Activated B cell treated with CpG ODN at 0.5 μM for 24 hours (primary cell): Measurements from ENCODE around the gene CLK3. TPM values are rescaled to one million over a fixed set of nuclear protein-coding genes. Genes with fewer than 3 reads are reported as not detected.
"Not testable (repeated sequence)": the region's sequence is repeated elsewhere in the genome, so short reads cannot be mapped to it uniquely, and the experiment has no call there.

ENCODE experiments used
- ATAC-seq: fragments of 200-7000 bp; cut with Tn5 transposase; one replicate; pipeline ENCODE4 v1.10.0; 2021; ENCODE audit warnings: low read depth, mild to moderate bottlenecking, moderate library complexity
- CTCF ChIA-PET: fragments of 350-600 bp; sonication (Branson Sonifier 250); formaldehyde crosslinking; loops from one replicate; lab custom pipeline; 2021; ENCODE audit warnings: antibody characterized with exemption; lab: Charles Lee
- POLR2A ChIA-PET: fragments of 350-600 bp; sonication (Branson Sonifier 250); formaldehyde crosslinking; loops from one replicate; lab custom pipeline; 2021; ENCODE audit warnings: antibody characterized with exemption; lab: Charles Lee
- DNase-seq: peaks from one replicate; pipeline ENCODE4 v3.0.0; 2022
- H3K27ac Mint-ChIP-seq: one replicate; pipeline ENCODE4 v1.8.0; 2020; ENCODE audit warnings: mixed read lengths
- H3K27me3 Mint-ChIP-seq: one replicate; pipeline ENCODE4 v1.8.0; 2021; ENCODE audit warnings: mixed read lengths
- H3K36me3 Mint-ChIP-seq: one replicate; pipeline ENCODE4 v1.8.0; 2021; ENCODE audit warnings: low read depth, mixed read lengths
- H3K4me1 Mint-ChIP-seq: one replicate; pipeline ENCODE4 v1.8.0; 2021; ENCODE audit warnings: mixed read lengths
- H3K4me3 Mint-ChIP-seq: one replicate; pipeline ENCODE4 v1.8.0; 2020; ENCODE audit warnings: mild to moderate bottlenecking, mixed read lengths
- H3K9me3 Mint-ChIP-seq: one replicate; pipeline ENCODE4 v1.8.0; 2020; ENCODE audit warnings: mixed read lengths
- CTCF ChIP-seq: fragments of 200-600 bp; IDR thresholded peaks from one replicate; pipeline ENCODE4 v1.8.0; 2022; ENCODE audit warnings: antibody characterized with exemption, mild to moderate bottlenecking
- intact Hi-C: fragments of 100-400 bp; cut with micrococcal nuclease; formaldehyde crosslinking; loops from one replicate; pipeline ENCODE4 v1.15.1; 2024
- total RNA-seq: library from RNA; stranded (reverse); gene quantifications from 2 replicates; pipeline ENCODE4 v1.2.3, GENCODE V29; 2022

CLK3 gene
- total RNA-seq, 1 donor from 2014 or later = 116 TPM

GRCh38 chr15:74627766-74628165, 12.1 kb downstream of the CLK3 start:
- peak overlapping the region; percentile 60 for H3K4me3 Mint-ChIP-seq
- intact Hi-C loops = no loop called here
- ATAC-seq (no peak), DNase-seq (no peak)
- peaks cover 86% of the 10 kb centered on the region for H3K36me3 Mint-ChIP-seq
- no peaks in the 10 kb centered on the region for H3K9me3 Mint-ChIP-seq
- CTCF ChIA-PET = interaction anchor here (1.0 to 2.0 kb wide), 3 partner anchors 10 to 274 kb away, joined by 5 to 6 read pairs (median 5); no protein-coding TSS in a partner anchor
- no peaks in the 10 kb centered on the region for H3K27me3 Mint-ChIP-seq
- peaks cover 72% of the 10 kb centered on the region for H3K4me1 Mint-ChIP-seq
- TF ChIP-seq CTCF = no peak
- POLR2A ChIA-PET = interaction anchor here (1.1 to 2.5 kb wide), 2 partner anchors 11 to 161 kb away, joined by 3 to 22 read pairs; partner anchors contain the start of gene CLK3
- H3K27ac Mint-ChIP-seq = peak overlapping the region; percentile 89

DNA sequence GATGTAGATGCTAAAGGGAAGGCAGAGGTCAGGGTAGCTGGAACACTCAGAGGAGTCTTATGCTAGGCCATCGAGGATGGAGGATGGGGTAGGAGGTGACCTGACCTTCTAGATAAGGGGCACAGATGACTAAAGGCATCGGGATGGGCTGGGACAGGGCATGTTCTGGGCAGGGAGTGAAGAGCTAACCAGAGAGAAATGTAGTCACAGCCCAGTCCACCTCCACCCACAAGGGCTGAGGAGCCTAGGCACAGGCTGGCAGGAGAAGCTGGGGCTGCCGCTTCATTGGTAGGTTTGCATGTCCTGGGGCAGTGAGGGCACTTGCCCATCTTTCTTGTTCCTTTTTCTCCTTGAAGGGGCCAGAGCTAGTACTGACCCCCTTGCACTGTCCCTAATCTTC, 12.6 kb downstream of the CLK3 start:
- Mint-ChIP-seq H3K27ac (peak overlapping the region; percentile 89), H3K36me3 (peaks cover 86% of the 10 kb centered on the region), H3K27me3 (no peaks in the 10 kb centered on the region), H3K4me3 (no peak overlapping the region), H3K4me1 (peaks cover 72% of the 10 kb centered on the region), H3K9me3 (no peaks in the 10 kb centered on the region)
- intact Hi-C loops = no loop called here
- no peak for DNase-seq
- no peak for TF ChIP-seq CTCF
- CTCF ChIA-PET = interaction anchor here (1.2 to 2.0 kb wide), 2 partner anchors 11 to 143 kb away, joined by 5 read pairs; no protein-coding TSS in a partner anchor
- ATAC-seq = no peak
- POLR2A ChIA-PET = interaction anchor here (2.5 kb wide), 1 partner anchor 12 kb away, joined by 22 read pairs; the partner anchor contains the start of gene CLK3

- H3K36me3 Mint-ChIP-seq = peaks cover 82% of the 10 kb centered on the region
- intact Hi-C loops = no loop called here
- ChIA-PET POLR2A (interaction anchor here (2.5 kb wide), 1 partner anchor 12 kb away, joined by 22 read pairs; the partner anchor contains the start of gene CLK3), CTCF (interaction anchor here (2.0 to 6.7 kb wide), 2 partner anchors 11 kb away, joined by 5 to 136 read pairs; partner anchors contain the start of gene CLK3)
- DNase-seq = no peak
- no peak for TF ChIP-seq CTCF
- no peak overlapping the region for H3K27ac Mint-ChIP-seq
- H3K9me3 Mint-ChIP-seq = no peaks in the 10 kb centered on the region
- ATAC-seq = no peak
- H3K4me3 Mint-ChIP-seq = no peak overlapping the region
- no peaks in the 10 kb centered on the region for H3K27me3 Mint-ChIP-seq
- H3K4me1 Mint-ChIP-seq = peaks cover 72% of the 10 kb centered on the region
Measured at GRCh38 chr15:74628949-74629348, 13.3 kb downstream of the CLK3 start.

DNA sequence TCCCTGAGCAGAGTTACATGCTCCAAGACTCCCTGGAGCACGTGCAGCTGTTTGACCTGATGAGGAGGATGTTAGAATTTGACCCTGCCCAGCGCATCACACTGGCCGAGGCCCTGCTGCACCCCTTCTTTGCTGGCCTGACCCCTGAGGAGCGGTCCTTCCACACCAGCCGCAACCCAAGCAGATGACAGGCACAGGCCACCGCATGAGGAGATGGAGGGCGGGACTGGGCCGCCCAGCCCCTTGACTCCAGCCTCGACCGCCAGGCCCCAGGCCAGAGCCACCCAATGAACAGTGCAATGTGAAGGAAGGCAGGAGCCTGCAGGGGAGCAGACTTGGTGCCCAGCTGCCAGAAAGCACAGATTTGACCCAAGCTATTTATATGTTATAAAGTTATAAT, 14.1 kb downstream of the CLK3 start:
- Mint-ChIP-seq H3K27ac (peak overlapping the region; percentile 75), H3K4me1 (peaks cover 70% of the 10 kb centered on the region), H3K36me3 (peaks cover 82% of the 10 kb centered on the region)
- ChIA-PET POLR2A (interaction anchor here (1.0 to 3.3 kb wide), 5 partner anchors 8 to 157 kb away, joined by 3 to 19 read pairs (median 6); partner anchors contain the start of gene CLK3), CTCF (interaction anchor here (1.2 to 8.9 kb wide), 5 partner anchors 12 to 320 kb away, joined by 3 to 200 read pairs (median 77); partner anchors contain the start of gene CLK3)
- intact Hi-C loops = loop anchor here (2.0 to 5.0 kb wide), 3 partner anchors 15 to 573 kb away; partner anchors contain the start of genes C15orf39 and CLK3
- not testable (repeated sequence) for DNase-seq, ATAC-seq, H3K4me3 Mint-ChIP-seq, H3K27me3 Mint-ChIP-seq, H3K9me3 Mint-ChIP-seq

DNA sequence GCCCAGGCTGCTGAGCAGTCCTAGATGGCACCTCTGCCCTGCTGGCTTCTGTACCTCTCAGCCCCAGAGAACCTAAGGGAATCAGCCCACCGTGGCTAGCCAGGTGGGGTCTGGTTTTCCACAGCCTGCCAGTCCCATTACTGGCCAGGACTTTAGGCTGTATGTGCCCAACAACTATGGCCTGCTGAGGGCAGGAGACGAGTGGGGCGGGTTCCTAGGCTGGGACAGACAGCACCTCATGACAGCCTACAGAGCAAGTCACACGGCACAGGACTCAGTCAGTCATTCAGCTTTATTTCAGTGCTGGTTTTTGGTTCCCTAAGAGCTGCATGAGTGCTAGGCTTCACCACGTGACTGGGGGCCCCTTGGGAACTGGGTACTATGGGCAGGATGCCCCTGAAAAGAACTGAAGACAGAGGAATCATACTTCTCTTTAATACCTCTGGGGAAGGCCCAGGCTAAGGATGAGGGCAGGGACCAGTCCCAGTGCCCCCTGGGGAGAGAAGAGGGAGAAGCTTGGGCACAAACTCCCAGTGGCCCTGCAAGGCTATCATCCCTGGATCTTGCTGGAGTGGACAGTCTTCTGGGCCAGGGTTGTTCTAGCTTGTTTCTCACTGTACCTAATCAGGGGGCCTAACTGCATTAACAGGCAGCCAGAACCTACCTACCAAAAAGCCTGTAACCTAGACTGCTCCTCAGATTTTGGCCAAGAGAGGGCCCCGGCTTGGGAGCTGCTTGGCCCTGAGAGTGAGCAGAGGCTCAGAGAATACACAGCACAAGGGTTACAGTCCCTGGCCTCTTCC, 14.8 kb downstream of the CLK3 start:
- H3K27me3 Mint-ChIP-seq = no peaks in the 10 kb centered on the region
- peaks cover 81% of the 10 kb centered on the region for H3K36me3 Mint-ChIP-seq
- H3K4me1 Mint-ChIP-seq = peaks cover 64% of the 10 kb centered on the region
- H3K4me3 Mint-ChIP-seq = no peak overlapping the region
- peak; percentile 83 for ATAC-seq
- CTCF ChIA-PET = interaction anchor here (0.7 to 8.9 kb wide), 11 partner anchors 13 to 321 kb away, joined by 3 to 200 read pairs (median 5); partner anchors contain the start of genes CLK3 and MPI
- intact Hi-C loops = loop anchor here (2.0 to 5.0 kb wide), 3 partner anchors 16 to 572 kb away; partner anchors contain the start of genes C15orf39 and CLK3
- H3K27ac Mint-ChIP-seq = peak overlapping the region; percentile 75
- no peak for TF ChIP-seq CTCF
- DNase-seq = peak; percentile 67
- H3K9me3 Mint-ChIP-seq = no peaks in the 10 kb centered on the region
- POLR2A ChIA-PET = interaction anchor here (0.6 to 3.3 kb wide), 12 partner anchors 9 to 320 kb away, joined by 3 to 19 read pairs (median 4); partner anchors contain the start of genes CLK3 and SEMA7A
